ENCODE data around the gene LRCH4.

The LRCH4 gene

GRCh38 chr7:100582041-100582579, 3.8 kb downstream of the LRCH4 start:
- DNase-seq (ENCODE audit: low read depth in 2 of 2), result no peak

DNA sequence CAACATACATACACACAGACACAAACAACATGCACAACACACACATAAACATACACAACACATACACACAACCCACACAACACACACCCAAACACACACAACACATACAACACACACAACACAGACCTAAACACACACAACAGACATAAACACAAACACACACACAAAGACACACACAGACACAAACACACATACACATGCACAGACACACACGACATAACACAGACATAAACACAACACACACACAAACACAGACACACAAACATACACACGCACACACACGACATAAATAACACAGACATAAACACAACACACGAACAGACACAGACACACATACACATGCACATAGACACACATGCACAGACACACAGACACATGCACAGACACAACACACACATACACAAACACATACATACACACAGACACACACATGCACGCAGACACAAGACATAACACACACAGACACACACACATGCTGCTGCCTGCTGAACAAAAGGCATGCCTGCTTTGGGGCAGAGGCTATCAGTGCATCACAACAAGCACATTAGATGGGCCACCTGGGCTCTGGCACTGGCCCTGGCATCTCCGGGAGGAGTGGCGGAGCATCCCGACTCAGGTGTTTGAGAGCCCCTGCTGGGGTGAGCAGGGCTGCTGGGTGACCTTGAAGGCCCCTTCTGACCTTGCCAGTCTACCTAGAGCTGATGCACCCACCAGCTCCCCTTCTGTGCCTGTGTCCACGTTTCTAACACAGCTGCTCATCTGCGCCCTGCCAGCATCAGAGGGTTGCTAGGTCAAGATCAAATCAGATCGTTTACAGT, 5.3 kb downstream of the LRCH4 start:
- DNase-seq (ENCODE audit: low read depth in 2 of 2), result no peak

- DNase-seq (ENCODE audit: low read depth in 2 of 2), result no peak
Measured at GRCh38 chr7:100578246-100579183, 7.4 kb downstream of the LRCH4 start.

- DNase-seq (ENCODE audit: low read depth in 2 of 2), result no peak
Measured at GRCh38 chr7:100577507-100577906, 8.4 kb downstream of the LRCH4 start.

- DNase-seq (ENCODE audit: low read depth in 2 of 2), result no peak
Measured at GRCh38 chr7:100577103-100577502, 8.8 kb downstream of the LRCH4 start.

DNA sequence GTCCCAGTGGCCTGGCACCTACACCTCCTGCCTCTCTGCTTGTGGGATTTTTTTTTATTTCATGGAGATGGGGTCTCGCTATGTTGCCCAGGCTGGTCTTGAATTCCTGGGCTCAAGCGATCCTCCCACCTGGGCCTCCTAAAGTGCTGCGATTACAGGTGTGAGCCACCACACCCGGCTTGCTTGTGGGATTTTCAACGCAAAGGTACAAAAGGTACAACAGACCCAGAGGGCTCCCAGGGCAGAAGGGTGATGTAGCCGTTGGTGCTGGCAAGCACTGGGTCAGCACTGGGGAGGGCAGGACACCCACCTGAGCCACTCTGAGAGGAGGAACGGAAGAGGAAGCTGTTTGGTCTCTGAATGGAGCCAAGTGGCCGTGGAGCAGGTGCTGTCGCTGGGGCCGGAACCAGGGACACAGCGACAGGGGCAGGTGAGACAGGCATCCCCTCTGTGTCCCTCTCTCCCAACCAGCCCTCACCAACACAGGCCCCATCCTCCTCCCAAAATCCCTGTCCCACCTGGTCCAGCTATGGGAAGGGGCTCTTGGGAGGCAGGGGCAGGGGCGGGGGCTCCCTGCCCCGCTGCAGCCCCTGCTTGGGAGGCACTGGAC, 9.4 kb downstream of the LRCH4 start:
- no peak for DNase-seq (ENCODE audit: low read depth in 2 of 2)

DNA sequence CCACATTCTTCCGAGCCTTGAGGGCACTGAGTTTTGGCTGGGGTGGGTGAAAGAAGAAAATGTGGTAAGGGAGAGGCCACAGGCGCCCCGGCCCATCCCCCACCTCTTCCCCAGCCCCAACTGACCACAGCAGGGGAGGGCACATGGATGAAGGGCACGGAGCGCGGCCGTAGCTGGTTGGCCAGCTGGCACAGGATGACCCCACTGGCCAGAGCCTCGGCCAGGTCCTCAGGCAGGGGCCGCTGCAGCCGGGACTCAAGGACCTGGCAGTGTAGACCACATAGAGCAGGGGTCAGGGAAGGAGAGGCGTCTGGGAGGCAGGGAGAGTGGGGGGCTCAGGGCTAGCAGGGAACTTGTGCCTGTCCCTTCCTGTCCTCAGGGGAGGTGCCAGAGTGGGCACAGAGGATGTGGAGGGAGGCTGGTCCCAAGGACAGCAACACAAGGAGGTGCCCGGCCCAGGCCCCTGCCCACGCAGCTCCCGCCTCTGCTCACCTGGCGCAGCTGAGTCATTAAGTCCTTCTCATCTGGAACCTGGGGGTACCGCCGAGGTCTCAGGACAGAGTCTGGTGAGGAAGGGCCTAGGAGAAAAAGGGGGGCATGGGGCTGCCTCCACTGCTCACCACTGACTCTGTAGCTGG, 10.1 kb downstream of the LRCH4 start:
- DNase-seq (ENCODE audit: low read depth in 2 of 2), result no peak

GRCh38 chr7:100575206-100575631, 10.7 kb downstream of the LRCH4 start:
- DNase-seq (ENCODE audit: low read depth in 2 of 2), result no peak

- DNase-seq (ENCODE audit: low read depth in 2 of 2), result no peak
Measured at GRCh38 chr7:100574362-100575205, 11.3 kb downstream of the LRCH4 start.

DNA sequence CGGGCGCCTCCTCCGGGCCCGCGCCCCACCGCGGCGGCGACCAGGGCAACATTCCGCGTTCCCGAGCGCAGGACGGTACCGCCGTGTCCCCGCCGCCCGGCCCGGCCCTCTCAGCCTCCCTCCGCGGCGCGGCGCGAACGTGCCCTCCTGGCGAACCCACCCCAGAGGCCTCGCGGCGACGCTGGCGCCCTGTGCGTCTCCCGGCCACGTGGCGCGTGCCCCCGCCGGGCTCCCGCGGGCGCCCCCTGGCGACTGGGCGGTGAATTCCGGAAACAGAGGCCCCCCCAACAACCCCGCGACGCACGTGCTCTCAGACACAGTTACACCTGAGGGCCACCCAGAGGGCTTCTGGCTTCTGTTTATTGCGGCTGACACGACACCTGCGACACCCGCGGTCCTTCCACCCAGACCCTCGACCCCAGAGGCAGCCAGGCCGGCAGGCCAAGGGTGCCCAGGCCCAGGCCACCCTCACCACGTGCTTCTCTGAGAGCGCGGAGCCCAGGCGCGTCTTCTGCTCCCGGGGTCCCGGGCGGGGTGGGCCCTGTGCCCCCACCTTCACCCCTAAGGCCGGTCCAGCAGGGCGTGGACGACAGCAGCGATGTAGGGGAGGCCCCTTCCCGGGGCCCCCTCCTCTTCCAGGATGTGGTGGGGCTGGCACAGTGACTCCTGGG, 12.1 kb downstream of the LRCH4 start, which contains the start of gene SAP25:
TSS of gene SAP25 (minus strand) at position 210 of the 671 bp plus-strand sequence. CDS start at position 52, 158 bp downstream.
- DNase-seq (ENCODE audit: low read depth in 2 of 2), result no peak

- DNase-seq (ENCODE audit: low read depth in 2 of 2), result no peak
Measured at GRCh38 chr7:100572949-100573675, 12.8 kb downstream of the LRCH4 start.

GRCh38 chr7:100572281-100572948, 13.5 kb downstream of the LRCH4 start:
- DNase-seq (ENCODE audit: low read depth in 2 of 2), result no peak

GRCh38 chr7:100571829-100572116, 14.2 kb downstream of the LRCH4 start:
- DNase-seq (ENCODE audit: low read depth in 2 of 2), result no peak

GRCh38 chr7:100570954-100571828, 14.7 kb downstream of the LRCH4 start:
- no peak for DNase-seq (ENCODE audit: low read depth in 2 of 2)

DNA sequence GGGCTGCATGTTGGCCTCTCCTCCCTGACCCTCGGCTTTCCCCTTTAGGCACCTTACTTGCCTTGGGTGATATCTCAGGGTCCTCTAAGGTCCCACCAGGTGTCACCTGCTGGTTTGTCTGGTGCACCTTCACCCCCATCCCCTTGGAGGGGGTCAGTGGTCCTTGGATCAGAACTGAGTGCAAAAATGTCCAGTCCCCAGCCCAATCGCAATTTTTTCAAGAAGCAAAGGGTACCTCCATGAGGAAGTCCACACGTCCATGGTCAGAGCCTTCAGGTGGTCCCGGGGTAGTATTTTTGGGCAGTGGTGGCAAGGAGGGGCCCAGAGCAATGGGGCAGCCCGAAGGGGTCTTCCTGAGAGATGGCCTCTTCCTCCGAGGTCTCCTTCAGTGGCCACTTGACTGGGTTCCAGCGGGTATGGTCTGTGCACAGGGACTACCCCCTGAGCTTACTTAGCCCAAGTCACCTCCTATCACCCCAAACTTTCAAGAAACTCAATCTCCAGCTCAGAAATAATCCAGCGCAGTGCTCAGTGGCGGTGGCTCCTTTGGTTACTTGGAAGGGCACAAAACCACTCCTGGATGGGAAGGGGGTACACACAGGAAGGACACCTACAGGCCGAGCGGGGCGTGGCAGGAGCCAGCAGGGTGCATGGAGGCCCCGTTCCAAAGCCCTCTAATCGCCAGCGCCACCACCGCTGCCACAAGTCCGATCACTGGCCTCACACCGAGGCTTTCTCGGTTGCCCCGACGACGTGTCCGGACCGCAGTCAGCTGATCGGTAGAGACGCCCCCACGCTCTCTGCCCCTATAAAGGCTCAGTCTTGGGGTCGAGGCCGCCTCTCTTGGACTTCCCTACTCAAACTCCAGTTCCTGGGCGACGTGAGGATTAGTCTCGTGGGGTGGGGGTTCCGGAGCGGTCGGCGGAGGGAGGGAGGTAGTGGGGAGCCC, 16.8 kb downstream of the LRCH4 start:
- peak in 1 of 2 donors; percentile 23 for DNase-seq (ENCODE audit: low read depth in 2 of 2)

- DNase-seq (ENCODE audit: low read depth in 2 of 2), result no peak
Measured at GRCh38 chr7:100568176-100568895, 17.6 kb downstream of the LRCH4 start.

Measured in stimulated activated CD4-positive, alpha-beta T cell treated with anti-CD3 and anti-CD28 coated beads, Interleukin-1b, Interleukin-23, amount 100 ng/mL, for 4 hours (primary cell).